Bronchial epithelial cell (primary cell): ENCODE measurements around the gene SRP68. TPM values are rescaled to one million over a fixed set of nuclear protein-coding genes. Genes with fewer than 3 reads are reported as not detected.

Source experiments
- DNase-seq: peaks from one replicate; pipeline ENCODE4 v3.0.0-alpha.2; 2010; ENCODE audit warnings: low read depth
- FAIRE-seq: peaks from 2 replicates; lab custom pipeline; 2011; peaks lifted over from hg19 to GRCh38; lab: Jason Lieb, UNC
- H3K27me3 ChIP-seq: 2 replicates; pipeline ENCODE4 v1.5.1; 2011; ENCODE audit warnings: low read length; ENCODE audit not compliant: control insufficient read depth, insufficient read depth
- H3K36me3 ChIP-seq: 2 replicates; pipeline ENCODE4 v1.5.1; 2011; ENCODE audit warnings: low read length; ENCODE audit not compliant: control insufficient read depth, insufficient read depth
- H3K4me3 ChIP-seq: 2 replicates; pipeline ENCODE4 v1.5.1; 2011; ENCODE audit warnings: mild to moderate bottlenecking, low read depth, low read length, control low read depth
- CTCF ChIP-seq: IDR thresholded peaks from 2 replicates; pipeline ENCODE4 v1.5.1; 2011; ENCODE audit warnings: mild to moderate bottlenecking, moderate library complexity, low read length, control low read depth, inconsistent platforms; ENCODE audit not compliant: insufficient read depth, severe bottlenecking
- total RNA-seq: library from RNA; depleted of rRNA; stranded (reverse); fragments of >200 nt; gene quantifications from 2 replicates; pipeline ENCODE4 v1.2.1, GENCODE V29; 2014

SRP68 gene
- total RNA-seq, 1 donor from 2014 or later, result 42.9 TPM

- Histone ChIP-seq H3K4me3 (no peak overlapping the region), H3K27me3 (no peaks in the 10 kb centered on the region), H3K36me3 (peaks cover 31% of the 10 kb centered on the region)
- DNase-seq (no peak), FAIRE-seq (no peak)
- TF ChIP-seq CTCF, result no peak
These were observed 31.9 kb downstream of the SRP68 start for GRCh38 chr17:76040376-76040775.

- Histone ChIP-seq H3K4me3 (no peak overlapping the region), H3K27me3 (no peaks in the 10 kb centered on the region), H3K36me3 (peaks cover 25% of the 10 kb centered on the region)
- DNase-seq (no peak), FAIRE-seq (no peak)
- TF ChIP-seq CTCF, result no peak
These were observed 33.2 kb downstream of the SRP68 start for GRCh38 chr17:76039121-76039520.

- DNase-seq (no peak), FAIRE-seq (no peak)
- H3K27me3 ChIP-seq, result no peaks in the 10 kb centered on the region
- peaks cover 16% of the 10 kb centered on the region for H3K36me3 ChIP-seq
- TF ChIP-seq CTCF, result no peak
- no peak overlapping the region for H3K4me3 ChIP-seq
These were observed 34.3 kb downstream of the SRP68 start for GRCh38 chr17:76038050-76038449.

- no peak for DNase-seq
- Histone ChIP-seq H3K36me3 (peaks cover 13% of the 10 kb centered on the region), H3K4me3 (no peak overlapping the region), H3K27me3 (no peaks in the 10 kb centered on the region)
- no peak for TF ChIP-seq CTCF
- no peak for FAIRE-seq
These were observed 35.6 kb downstream of the SRP68 start for GRCh38 chr17:76036497-76037261.

GRCh38 chr17:76034428-76035350 is 37.6 kb downstream of the SRP68 start:
- Histone ChIP-seq H3K27me3 (no peaks in the 10 kb centered on the region), H3K4me3 (no peak overlapping the region), H3K36me3 (peaks cover 4% of the 10 kb centered on the region)
- DNase-seq, result no peak
- TF ChIP-seq CTCF, result no peak
- FAIRE-seq, result no peak
